ENCODE measurements around the gene PRPF19. TPM values are rescaled to one million over a fixed set of nuclear protein-coding genes. Genes with fewer than 3 reads are reported as not detected.

Gene PRPF19
- total and polyA plus RNA-seq, 10 of the 15 experiments (the other 5 are each of a cell fraction or from before 2014, with no cell fraction given), result 8.7 to 170 (median 61.3) TPM

DNA sequence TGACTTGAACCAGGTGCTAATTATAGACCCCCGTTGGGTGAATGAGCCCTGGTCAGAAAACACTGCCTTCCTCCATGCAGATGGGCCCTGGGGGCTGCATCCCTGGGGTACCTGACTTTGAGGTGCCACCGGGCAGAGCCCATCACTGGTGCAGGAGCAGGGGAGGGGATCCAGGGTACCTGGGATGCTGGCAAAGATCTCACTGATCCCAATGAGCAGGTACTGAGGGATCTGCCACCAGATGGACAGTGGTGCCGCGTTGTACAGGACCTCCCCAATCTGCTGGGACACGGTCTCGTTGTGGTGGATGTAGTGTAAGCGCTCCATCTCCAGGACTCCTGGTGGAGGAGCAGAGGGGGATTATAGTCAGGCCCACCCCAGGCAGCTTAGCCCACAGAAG, 32.9 kb upstream of the PRPF19 start (continued):
- TF ChIP-seq, protein P1, sequence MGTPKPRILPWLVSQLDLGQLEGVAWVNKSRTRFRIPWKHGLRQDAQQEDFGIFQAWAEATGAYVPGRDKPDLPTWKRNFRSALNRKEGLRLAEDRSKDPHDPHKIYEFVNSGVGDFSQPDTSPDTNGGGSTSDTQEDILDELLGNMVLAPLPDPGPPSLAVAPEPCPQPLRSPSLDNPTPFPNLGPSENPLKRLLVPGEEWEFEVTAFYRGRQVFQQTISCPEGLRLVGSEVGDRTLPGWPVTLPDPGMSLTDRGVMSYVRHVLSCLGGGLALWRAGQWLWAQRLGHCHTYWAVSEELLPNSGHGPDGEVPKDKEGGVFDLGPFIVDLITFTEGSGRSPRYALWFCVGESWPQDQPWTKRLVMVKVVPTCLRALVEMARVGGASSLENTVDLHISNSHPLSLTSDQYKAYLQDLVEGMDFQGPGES (IDR thresholded peaks at IDR 0.05), result no peak
- no peak for TF ChIP-seq PAX8 (IDR thresholded peaks at IDR 0.05)
- no peak for TF ChIP-seq CREB1 (IDR thresholded peaks at IDR 0.05; ENCODE audit: low read depth)

DNA sequence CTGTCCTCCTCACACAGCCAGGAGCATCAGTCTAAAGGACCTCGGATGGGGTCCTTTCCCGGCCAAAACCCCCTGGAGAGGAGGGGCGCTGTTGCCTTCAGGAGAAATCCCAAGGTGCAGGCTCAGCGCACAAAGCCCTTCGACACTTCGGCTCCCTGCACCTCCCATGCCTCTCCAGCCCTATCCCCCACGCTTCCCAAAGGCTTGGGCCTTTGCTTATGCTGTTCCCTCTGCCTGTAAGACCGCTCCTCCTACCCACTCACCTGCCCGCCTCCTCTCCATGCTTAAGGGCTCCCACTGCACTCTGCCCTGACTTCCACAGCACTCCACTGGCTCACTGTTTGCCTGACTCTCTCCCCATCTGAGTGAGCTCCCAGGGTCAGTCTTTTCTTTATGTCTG, 32.1 kb upstream of the PRPF19 start:
- FAIRE-seq, result no peak
- ATAC-seq, result no peak

More for the DNA sequence above, 32.1 kb upstream of the PRPF19 start:
- H3K36me3 ChIP-seq (ENCODE audit: control insufficient read depth in 2 of 2, insufficient read depth in 2 of 2, low read length in 1 of 2), result peaks cover 25 to 32% of the 10 kb centered on the region in 2 experiments
- intact Hi-C loops (cut with micrococcal nuclease; ENCODE audit: unreplicated experiment), result no loop called here
- ChIA-PET POLR2A (no interaction called here), SMC1A (ENCODE audit: uncharacterized antibody, unreplicated experiment) (interaction anchor here (1.6 kb wide), 1 partner anchor 19 kb away, joined by 3 read pairs; no protein-coding TSS in a partner anchor), CTCF (no interaction called here), RAD21 (ENCODE audit: unreplicated experiment) (no interaction called here)
- H3K9me3 ChIP-seq (replicated peaks; ENCODE audit: control insufficient read depth, insufficient read depth, low read length), result no peaks in the 10 kb centered on the region
- peak; percentile 42; the same call in 1 of the 2 replicates for TF ChIP-seq POLR2A (IDR thresholded peaks at IDR 0.05; ENCODE audit: low read depth, low read length)
- TF ChIP-seq, protein P2, sequence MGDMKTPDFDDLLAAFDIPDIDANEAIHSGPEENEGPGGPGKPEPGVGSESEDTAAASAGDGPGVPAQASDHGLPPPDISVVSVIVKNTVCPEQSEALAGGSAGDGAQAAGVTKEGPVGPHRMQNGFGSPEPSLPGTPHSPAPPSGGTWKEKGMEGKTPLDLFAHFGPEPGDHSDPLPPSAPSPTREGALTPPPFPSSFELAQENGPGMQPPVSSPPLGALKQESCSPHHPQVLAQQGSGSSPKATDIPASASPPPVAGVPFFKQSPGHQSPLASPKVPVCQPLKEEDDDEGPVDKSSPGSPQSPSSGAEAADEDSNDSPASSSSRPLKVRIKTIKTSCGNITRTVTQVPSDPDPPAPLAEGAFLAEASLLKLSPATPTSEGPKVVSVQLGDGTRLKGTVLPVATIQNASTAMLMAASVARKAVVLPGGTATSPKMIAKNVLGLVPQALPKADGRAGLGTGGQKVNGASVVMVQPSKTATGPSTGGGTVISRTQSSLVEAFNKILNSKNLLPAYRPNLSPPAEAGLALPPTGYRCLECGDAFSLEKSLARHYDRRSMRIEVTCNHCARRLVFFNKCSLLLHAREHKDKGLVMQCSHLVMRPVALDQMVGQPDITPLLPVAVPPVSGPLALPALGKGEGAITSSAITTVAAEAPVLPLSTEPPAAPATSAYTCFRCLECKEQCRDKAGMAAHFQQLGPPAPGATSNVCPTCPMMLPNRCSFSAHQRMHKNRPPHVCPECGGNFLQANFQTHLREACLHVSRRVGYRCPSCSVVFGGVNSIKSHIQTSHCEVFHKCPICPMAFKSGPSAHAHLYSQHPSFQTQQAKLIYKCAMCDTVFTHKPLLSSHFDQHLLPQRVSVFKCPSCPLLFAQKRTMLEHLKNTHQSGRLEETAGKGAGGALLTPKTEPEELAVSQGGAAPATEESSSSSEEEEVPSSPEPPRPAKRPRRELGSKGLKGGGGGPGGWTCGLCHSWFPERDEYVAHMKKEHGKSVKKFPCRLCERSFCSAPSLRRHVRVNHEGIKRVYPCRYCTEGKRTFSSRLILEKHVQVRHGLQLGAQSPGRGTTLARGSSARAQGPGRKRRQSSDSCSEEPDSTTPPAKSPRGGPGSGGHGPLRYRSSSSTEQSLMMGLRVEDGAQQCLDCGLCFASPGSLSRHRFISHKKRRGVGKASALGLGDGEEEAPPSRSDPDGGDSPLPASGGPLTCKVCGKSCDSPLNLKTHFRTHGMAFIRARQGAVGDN (IDR thresholded peaks at IDR 0.05), result no peak
- no peaks in the 10 kb centered on the region for H3K79me2 ChIP-seq (ENCODE audit: control insufficient read depth, insufficient read depth, low read length)
- H3K4me2 ChIP-seq (ENCODE audit: control insufficient read depth, insufficient read depth), result no peak overlapping the region
- in situ Hi-C loops (cut with MboI), result no loop called here
- H3K4me1 ChIP-seq (ENCODE audit: control insufficient read depth, insufficient read depth, low read length), result peaks cover 8% of the 10 kb centered on the region
- no peak overlapping the region for H3K4me3 ChIP-seq
- WGBS (ENCODE audit: insufficient coverage, insufficient replicate concordance, low lambda C conversion rate, missing lambda C conversion rate), result 86% methylated on average over 9 of the region's 9 CpGs
- DNase-seq (ENCODE audit: low read depth, low spot score), result no peak
- H3K27ac ChIP-seq (ENCODE audit: control insufficient read depth, insufficient read depth), result no peak overlapping the region
- no peak overlapping the region for H2AFZ ChIP-seq (ENCODE audit: control insufficient read depth, low read depth, low read length)
- no TSS peak for BruUV-seq (replicated peaks)
- H3K27me3 ChIP-seq (replicated peaks in 1 of 2; ENCODE audit: control insufficient read depth in 2 of 2, insufficient read depth in 2 of 2, low read length in 1 of 2), result no peaks in the 10 kb centered on the region
- no peaks in the 10 kb centered on the region for H4K20me1 ChIP-seq (ENCODE audit: control insufficient read depth, insufficient read depth)
- H3K9ac ChIP-seq (ENCODE audit: control insufficient read depth, insufficient read depth, low read length), result no peak overlapping the region

Measured in GM12878 (cell line).